ENCODE results near the gene PCCA. TPM values are rescaled to one million over a fixed set of nuclear protein-coding genes. Genes with fewer than 3 reads are reported as not detected.

PCCA gene
- total and polyA plus RNA-seq, 2 experiments from 2014 or later, result 41.9 to 46.6 TPM

DNA sequence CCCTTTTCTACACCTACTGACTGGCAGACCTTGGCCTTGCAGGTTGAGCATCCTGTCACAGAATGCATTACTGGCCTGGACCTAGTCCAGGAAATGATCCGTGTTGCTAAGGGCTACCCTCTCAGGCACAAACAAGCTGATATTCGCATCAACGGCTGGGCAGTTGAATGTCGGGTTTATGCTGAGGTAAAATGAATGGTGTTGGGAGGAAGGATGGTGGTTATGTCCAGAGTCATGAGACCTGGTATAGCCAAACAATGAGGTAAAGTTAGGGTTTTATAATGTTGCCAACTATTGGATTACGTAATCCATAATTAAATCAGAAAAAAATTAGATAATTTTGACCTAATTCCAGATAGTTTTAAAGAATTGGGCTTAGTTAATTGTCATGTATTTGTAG, 212.5 kb downstream of the PCCA start:
- Histone ChIP-seq H3F3A (replicated peaks; ENCODE audit: low read depth) (no peaks in the 10 kb centered on the region), H3K9me2 (ENCODE audit: insufficient read depth) (no peaks in the 10 kb centered on the region), H3K4me1 (ENCODE audit: insufficient read depth) (peaks cover 28% of the 10 kb centered on the region), H3K79me2 (replicated peaks; ENCODE audit: insufficient read depth) (no peaks in the 10 kb centered on the region), H4K20me1 (replicated peaks; ENCODE audit: insufficient read depth) (no peaks in the 10 kb centered on the region), H3K4me2 (no peak overlapping the region), H3K36me3 (ENCODE audit: insufficient read depth) (no peaks in the 10 kb centered on the region), H3K27me3 (ENCODE audit: insufficient read depth) (no peaks in the 10 kb centered on the region), H2AFZ (no peak overlapping the region), H3K27ac (ENCODE audit: low read depth) (no peak overlapping the region), H3K4me3 (no peak overlapping the region)
- Mint-ChIP-seq H3K36me3 (ENCODE audit: low read depth) (no peaks in the 10 kb centered on the region), H3K4me3 (no peak overlapping the region), H3K27me3 (ENCODE audit: insufficient read depth, low read depth, poor library complexity) (peaks cover 1% of the 10 kb centered on the region), H3K9me3 (no peaks in the 10 kb centered on the region), H3K27ac (no peak overlapping the region), H3K4me1 (peaks cover 44% of the 10 kb centered on the region)
- ATAC-seq, result no peak
- DNase-seq (ENCODE audit: low spot score), result no peak
- no peak for TF ChIP-seq STAT1 (IDR thresholded peaks at IDR 0.05; ENCODE audit: unreplicated experiment)
- TF ChIP-seq CREB1 (CRISPR knock-in tag; IDR thresholded peaks at IDR 0.05; ENCODE audit: low read depth), result no peak
- no peak for TF ChIP-seq ETS1 (IDR thresholded peaks at IDR 0.05)
- no peak for TF ChIP-seq POLR2AphosphoS5 (IDR thresholded peaks at IDR 0.05; ENCODE audit: low read depth)
- TF ChIP-seq REST (IDR thresholded peaks at IDR 0.05; ENCODE audit: unreplicated experiment), result no peak
- TF ChIP-seq, protein P1, sequence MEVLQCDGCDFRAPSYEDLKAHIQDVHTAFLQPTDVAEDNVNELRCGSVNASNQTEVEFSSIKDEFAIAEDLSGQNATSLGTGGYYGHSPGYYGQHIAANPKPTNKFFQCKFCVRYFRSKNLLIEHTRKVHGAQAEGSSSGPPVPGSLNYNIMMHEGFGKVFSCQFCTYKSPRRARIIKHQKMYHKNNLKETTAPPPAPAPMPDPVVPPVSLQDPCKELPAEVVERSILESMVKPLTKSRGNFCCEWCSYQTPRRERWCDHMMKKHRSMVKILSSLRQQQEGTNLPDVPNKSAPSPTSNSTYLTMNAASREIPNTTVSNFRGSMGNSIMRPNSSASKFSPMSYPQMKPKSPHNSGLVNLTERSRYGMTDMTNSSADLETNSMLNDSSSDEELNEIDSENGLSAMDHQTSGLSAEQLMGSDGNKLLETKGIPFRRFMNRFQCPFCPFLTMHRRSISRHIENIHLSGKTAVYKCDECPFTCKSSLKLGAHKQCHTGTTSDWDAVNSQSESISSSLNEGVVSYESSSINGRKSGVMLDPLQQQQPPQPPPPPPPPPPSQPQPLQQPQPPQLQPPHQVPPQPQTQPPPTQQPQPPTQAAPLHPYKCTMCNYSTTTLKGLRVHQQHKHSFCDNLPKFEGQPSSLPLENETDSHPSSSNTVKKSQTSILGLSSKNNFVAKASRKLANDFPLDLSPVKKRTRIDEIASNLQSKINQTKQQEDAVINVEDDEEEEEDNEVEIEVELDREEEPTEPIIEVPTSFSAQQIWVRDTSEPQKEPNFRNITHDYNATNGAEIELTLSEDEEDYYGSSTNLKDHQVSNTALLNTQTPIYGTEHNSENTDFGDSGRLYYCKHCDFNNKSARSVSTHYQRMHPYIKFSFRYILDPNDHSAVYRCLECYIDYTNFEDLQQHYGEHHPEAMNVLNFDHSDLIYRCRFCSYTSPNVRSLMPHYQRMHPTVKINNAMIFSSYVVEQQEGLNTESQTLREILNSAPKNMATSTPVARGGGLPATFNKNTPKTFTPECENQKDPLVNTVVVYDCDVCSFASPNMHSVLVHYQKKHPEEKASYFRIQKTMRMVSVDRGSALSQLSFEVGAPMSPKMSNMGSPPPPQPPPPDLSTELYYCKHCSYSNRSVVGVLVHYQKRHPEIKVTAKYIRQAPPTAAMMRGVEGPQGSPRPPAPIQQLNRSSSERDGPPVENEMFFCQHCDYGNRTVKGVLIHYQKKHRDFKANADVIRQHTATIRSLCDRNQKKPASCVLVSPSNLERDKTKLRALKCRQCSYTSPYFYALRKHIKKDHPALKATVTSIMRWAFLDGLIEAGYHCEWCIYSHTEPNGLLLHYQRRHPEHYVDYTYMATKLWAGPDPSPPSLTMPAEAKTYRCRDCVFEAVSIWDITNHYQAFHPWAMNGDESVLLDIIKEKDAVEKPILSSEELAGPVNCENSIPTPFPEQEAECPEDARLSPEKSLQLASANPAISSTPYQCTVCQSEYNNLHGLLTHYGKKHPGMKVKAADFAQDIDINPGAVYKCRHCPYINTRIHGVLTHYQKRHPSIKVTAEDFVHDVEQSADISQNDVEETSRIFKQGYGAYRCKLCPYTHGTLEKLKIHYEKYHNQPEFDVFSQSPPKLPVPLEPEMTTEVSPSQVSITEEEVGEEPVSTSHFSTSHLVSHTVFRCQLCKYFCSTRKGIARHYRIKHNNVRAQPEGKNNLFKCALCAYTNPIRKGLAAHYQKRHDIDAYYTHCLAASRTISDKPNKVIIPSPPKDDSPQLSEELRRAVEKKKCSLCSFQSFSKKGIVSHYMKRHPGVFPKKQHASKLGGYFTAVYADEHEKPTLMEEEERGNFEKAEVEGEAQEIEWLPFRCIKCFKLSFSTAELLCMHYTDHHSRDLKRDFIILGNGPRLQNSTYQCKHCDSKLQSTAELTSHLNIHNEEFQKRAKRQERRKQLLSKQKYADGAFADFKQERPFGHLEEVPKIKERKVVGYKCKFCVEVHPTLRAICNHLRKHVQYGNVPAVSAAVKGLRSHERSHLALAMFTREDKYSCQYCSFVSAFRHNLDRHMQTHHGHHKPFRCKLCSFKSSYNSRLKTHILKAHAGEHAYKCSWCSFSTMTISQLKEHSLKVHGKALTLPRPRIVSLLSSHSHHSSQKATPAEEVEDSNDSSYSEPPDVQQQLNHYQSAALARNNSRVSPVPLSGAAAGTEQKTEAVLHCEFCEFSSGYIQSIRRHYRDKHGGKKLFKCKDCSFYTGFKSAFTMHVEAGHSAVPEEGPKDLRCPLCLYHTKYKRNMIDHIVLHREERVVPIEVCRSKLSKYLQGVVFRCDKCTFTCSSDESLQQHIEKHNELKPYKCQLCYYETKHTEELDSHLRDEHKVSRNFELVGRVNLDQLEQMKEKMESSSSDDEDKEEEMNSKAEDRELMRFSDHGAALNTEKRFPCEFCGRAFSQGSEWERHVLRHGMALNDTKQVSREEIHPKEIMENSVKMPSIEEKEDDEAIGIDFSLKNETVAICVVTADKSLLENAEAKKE (CRISPR knock-in tag; IDR thresholded peaks at IDR 0.05), result no peak
- TF ChIP-seq NANOG (IDR thresholded peaks at IDR 0.05; ENCODE audit: borderline replicate concordance), result no peak
- no peak for TF ChIP-seq JUNB (IDR thresholded peaks at IDR 0.05; ENCODE audit: unreplicated experiment)
- TF ChIP-seq, protein P2, sequence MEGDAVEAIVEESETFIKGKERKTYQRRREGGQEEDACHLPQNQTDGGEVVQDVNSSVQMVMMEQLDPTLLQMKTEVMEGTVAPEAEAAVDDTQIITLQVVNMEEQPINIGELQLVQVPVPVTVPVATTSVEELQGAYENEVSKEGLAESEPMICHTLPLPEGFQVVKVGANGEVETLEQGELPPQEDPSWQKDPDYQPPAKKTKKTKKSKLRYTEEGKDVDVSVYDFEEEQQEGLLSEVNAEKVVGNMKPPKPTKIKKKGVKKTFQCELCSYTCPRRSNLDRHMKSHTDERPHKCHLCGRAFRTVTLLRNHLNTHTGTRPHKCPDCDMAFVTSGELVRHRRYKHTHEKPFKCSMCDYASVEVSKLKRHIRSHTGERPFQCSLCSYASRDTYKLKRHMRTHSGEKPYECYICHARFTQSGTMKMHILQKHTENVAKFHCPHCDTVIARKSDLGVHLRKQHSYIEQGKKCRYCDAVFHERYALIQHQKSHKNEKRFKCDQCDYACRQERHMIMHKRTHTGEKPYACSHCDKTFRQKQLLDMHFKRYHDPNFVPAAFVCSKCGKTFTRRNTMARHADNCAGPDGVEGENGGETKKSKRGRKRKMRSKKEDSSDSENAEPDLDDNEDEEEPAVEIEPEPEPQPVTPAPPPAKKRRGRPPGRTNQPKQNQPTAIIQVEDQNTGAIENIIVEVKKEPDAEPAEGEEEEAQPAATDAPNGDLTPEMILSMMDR (conservative IDR thresholded peaks at IDR 0.05; ENCODE audit: low read depth in 2 of 2), result no peak
- TF ChIP-seq ZNF331 (CRISPR knock-in tag; IDR thresholded peaks at IDR 0.05; ENCODE audit: low read depth), result no peak

All from GM23338 (cell line).